Measurements from ENCODE around the gene HOXA4. TPM values are rescaled to one million over a fixed set of nuclear protein-coding genes. Genes with fewer than 3 reads are reported as not detected.

The HOXA4 gene
- total RNA-seq, 1 donor from 2014 or later, result 0.40 TPM

GRCh38 chr7:27113991-27114769 is 16.4 kb downstream of the HOXA4 start:
- ChIA-PET CTCF (no interaction called here), POLR2A (no interaction called here)
- no peak for TF ChIP-seq CTCF (IDR thresholded peaks at IDR 0.05)
- intact Hi-C loops (cut with micrococcal nuclease), result no loop called here
- H3K27ac Mint-ChIP-seq, result no peak overlapping the region
- H3K36me3 Mint-ChIP-seq (ENCODE audit: low read depth), result no peaks in the 10 kb centered on the region
- ATAC-seq (ENCODE audit: low read depth) (no peak), DNase-seq (no peak)
- no peaks in the 10 kb centered on the region for H3K4me1 Mint-ChIP-seq
- H3K27me3 Mint-ChIP-seq, result peaks cover 7% of the 10 kb centered on the region
- H3K4me3 Mint-ChIP-seq, result no peak overlapping the region
- H3K9me3 Mint-ChIP-seq, result no peaks in the 10 kb centered on the region

GRCh38 chr7:27112955-27113949 is 17.3 kb downstream of the HOXA4 start:
- H3K36me3 Mint-ChIP-seq (ENCODE audit: low read depth), result no peaks in the 10 kb centered on the region
- no peak overlapping the region for H3K27ac Mint-ChIP-seq
- CTCF ChIA-PET, result no interaction called here
- intact Hi-C loops (cut with micrococcal nuclease), result no loop called here
- POLR2A ChIA-PET, result no interaction called here
- H3K27me3 Mint-ChIP-seq, result peaks cover 7% of the 10 kb centered on the region
- no peaks in the 10 kb centered on the region for H3K4me1 Mint-ChIP-seq
- TF ChIP-seq CTCF (IDR thresholded peaks at IDR 0.05), result no peak
- no peaks in the 10 kb centered on the region for H3K9me3 Mint-ChIP-seq
- H3K4me3 Mint-ChIP-seq, result no peak overlapping the region
- DNase-seq (no peak), ATAC-seq (ENCODE audit: low read depth) (no peak)

GRCh38 chr7:27112361-27112760 is 18.2 kb downstream of the HOXA4 start:
- CTCF ChIA-PET, result no interaction called here
- intact Hi-C loops (cut with micrococcal nuclease), result no loop called here
- H3K4me3 Mint-ChIP-seq, result no peak overlapping the region
- no peaks in the 10 kb centered on the region for H3K9me3 Mint-ChIP-seq
- ATAC-seq (ENCODE audit: low read depth) (no peak), DNase-seq (no peak)
- H3K36me3 Mint-ChIP-seq (ENCODE audit: low read depth), result no peaks in the 10 kb centered on the region
- no peaks in the 10 kb centered on the region for H3K4me1 Mint-ChIP-seq
- H3K27ac Mint-ChIP-seq, result no peak overlapping the region
- POLR2A ChIA-PET, result no interaction called here
- TF ChIP-seq CTCF (IDR thresholded peaks at IDR 0.05), result no peak
- H3K27me3 Mint-ChIP-seq, result peaks cover 7% of the 10 kb centered on the region

GRCh38 chr7:27111751-27112277 is 18.7 kb downstream of the HOXA4 start:
- ChIA-PET POLR2A (no interaction called here), CTCF (no interaction called here)
- DNase-seq (no peak), ATAC-seq (ENCODE audit: low read depth) (no peak)
- no peak overlapping the region for H3K4me3 Mint-ChIP-seq
- H3K36me3 Mint-ChIP-seq (ENCODE audit: low read depth), result no peaks in the 10 kb centered on the region
- H3K27me3 Mint-ChIP-seq, result peaks cover 7% of the 10 kb centered on the region
- H3K9me3 Mint-ChIP-seq, result no peaks in the 10 kb centered on the region
- intact Hi-C loops (cut with micrococcal nuclease), result no loop called here
- no peak for TF ChIP-seq CTCF (IDR thresholded peaks at IDR 0.05)
- no peak overlapping the region for H3K27ac Mint-ChIP-seq
- H3K4me1 Mint-ChIP-seq, result no peaks in the 10 kb centered on the region

All from activated B cell treated with CpG ODN at 0.5 μM for 24 hours (primary cell).